Measurements from ENCODE around the gene GUK1.
"Not testable (repeated sequence)": the region's sequence is repeated elsewhere in the genome, so short reads cannot be mapped to it uniquely, and the experiment has no call there.

Gene GUK1

GRCh38 chr1:228169345-228169744 lies 29.3 kb downstream of the GUK1 start:
- FAIRE-seq = no peak
- TF ChIP-seq POLR2A (IDR thresholded peaks at IDR 0.05; ENCODE audit: low read depth, low read length) (no peak), POLR2AphosphoS5 (IDR thresholded peaks at IDR 0.05; ENCODE audit: low read depth, low read length) (no peak), TAF1 (IDR thresholded peaks at IDR 0.05; ENCODE audit: borderline replicate concordance, low read depth, low read length) (no peak)
- no peak for DNase-seq (ENCODE audit: insufficient read length)

- TF ChIP-seq POLR2A (IDR thresholded peaks at IDR 0.05; ENCODE audit: low read depth, low read length) (no peak), TAF1 (IDR thresholded peaks at IDR 0.05; ENCODE audit: borderline replicate concordance, low read depth, low read length) (no peak), POLR2AphosphoS5 (IDR thresholded peaks at IDR 0.05; ENCODE audit: low read depth, low read length) (no peak)
- FAIRE-seq (no peak), DNase-seq (ENCODE audit: insufficient read length) (no peak)
Observed at GRCh38 chr1:228170666-228171065, 30.6 kb downstream of the GUK1 start.

GRCh38 chr1:228171221-228171891 lies 31.3 kb downstream of the GUK1 start:
- TF ChIP-seq TAF1 (IDR thresholded peaks at IDR 0.05; ENCODE audit: borderline replicate concordance, low read depth, low read length) = no peak
- no peak for TF ChIP-seq POLR2A (IDR thresholded peaks at IDR 0.05; ENCODE audit: low read depth, low read length)
- no peak for TF ChIP-seq POLR2AphosphoS5 (IDR thresholded peaks at IDR 0.05; ENCODE audit: low read depth, low read length)
- FAIRE-seq = no peak
- no peak for DNase-seq (ENCODE audit: insufficient read length)

- FAIRE-seq (no peak), DNase-seq (ENCODE audit: insufficient read length) (no peak)
- TF ChIP-seq POLR2AphosphoS5 (IDR thresholded peaks at IDR 0.05; ENCODE audit: low read depth, low read length) (no peak), POLR2A (IDR thresholded peaks at IDR 0.05; ENCODE audit: low read depth, low read length) (no peak), TAF1 (IDR thresholded peaks at IDR 0.05; ENCODE audit: borderline replicate concordance, low read depth, low read length) (no peak)
Observed at GRCh38 chr1:228172591-228173527, 32.8 kb downstream of the GUK1 start.

- not testable (repeated sequence) for DNase-seq (ENCODE audit: insufficient read length); FAIRE-seq
Observed at GRCh38 chr1:228173528-228174481, 33.7 kb downstream of the GUK1 start.

- TF ChIP-seq POLR2AphosphoS5 (IDR thresholded peaks at IDR 0.05; ENCODE audit: low read depth, low read length) = no peak
- TF ChIP-seq TAF1 (IDR thresholded peaks at IDR 0.05; ENCODE audit: borderline replicate concordance, low read depth, low read length) = no peak
- TF ChIP-seq POLR2A (IDR thresholded peaks at IDR 0.05; ENCODE audit: low read depth, low read length) = no peak
- DNase-seq (ENCODE audit: insufficient read length) (no peak), FAIRE-seq (no peak)
Observed at GRCh38 chr1:228174482-228175315, 34.6 kb downstream of the GUK1 start.

- DNase-seq (ENCODE audit: insufficient read length) (no peak), FAIRE-seq (no peak)
- TF ChIP-seq TAF1 (IDR thresholded peaks at IDR 0.05; ENCODE audit: borderline replicate concordance, low read depth, low read length) (no peak), POLR2A (IDR thresholded peaks at IDR 0.05; ENCODE audit: low read depth, low read length) (no peak), POLR2AphosphoS5 (IDR thresholded peaks at IDR 0.05; ENCODE audit: low read depth, low read length) (no peak)
Observed at GRCh38 chr1:228175316-228176023, 35.4 kb downstream of the GUK1 start.

GRCh38 chr1:228176024-228176395 lies 35.9 kb downstream of the GUK1 start:
- FAIRE-seq (no peak), DNase-seq (ENCODE audit: insufficient read length) (no peak)
- TF ChIP-seq POLR2AphosphoS5 (IDR thresholded peaks at IDR 0.05; ENCODE audit: low read depth, low read length) (no peak), TAF1 (IDR thresholded peaks at IDR 0.05; ENCODE audit: borderline replicate concordance, low read depth, low read length) (no peak), POLR2A (IDR thresholded peaks at IDR 0.05; ENCODE audit: low read depth, low read length) (no peak)

GRCh38 chr1:228176461-228177182 lies 36.5 kb downstream of the GUK1 start:
- TF ChIP-seq POLR2AphosphoS5 (IDR thresholded peaks at IDR 0.05; ENCODE audit: low read depth, low read length) (no peak), TAF1 (IDR thresholded peaks at IDR 0.05; ENCODE audit: borderline replicate concordance, low read depth, low read length) (no peak), POLR2A (IDR thresholded peaks at IDR 0.05; ENCODE audit: low read depth, low read length) (no peak)
- FAIRE-seq (no peak), DNase-seq (ENCODE audit: insufficient read length) (no peak)

- FAIRE-seq = no peak
- TF ChIP-seq TAF1 (IDR thresholded peaks at IDR 0.05; ENCODE audit: borderline replicate concordance, low read depth, low read length) = no peak
- TF ChIP-seq POLR2AphosphoS5 (IDR thresholded peaks at IDR 0.05; ENCODE audit: low read depth, low read length) = no peak
- TF ChIP-seq POLR2A (IDR thresholded peaks at IDR 0.05; ENCODE audit: low read depth, low read length) = no peak
- no peak for DNase-seq (ENCODE audit: insufficient read length)
Observed at GRCh38 chr1:228177183-228177475, 37.0 kb downstream of the GUK1 start.
